CD8-positive, alpha-beta memory T cell (primary cell): ENCODE measurements around the gene TRIM75. TPM values are rescaled to one million over a fixed set of nuclear protein-coding genes. Genes with fewer than 3 reads are reported as not detected.
"Not testable (repeated sequence)": the region's sequence is repeated elsewhere in the genome, so short reads cannot be mapped to it uniquely, and the experiment has no call there.

ENCODE experiments used
- CTCF ChIA-PET: fragments of 350-600 bp; sonication (Branson Sonifier 250); formaldehyde crosslinking; loops from one replicate; lab custom pipeline; 2021; ENCODE audit warnings: antibody characterized with exemption; lab: Charles Lee
- POLR2A ChIA-PET: fragments of 350-600 bp; sonication (Branson Sonifier 250); formaldehyde crosslinking; loops from one replicate; lab custom pipeline; 2021; ENCODE audit warnings: antibody characterized with exemption; lab: Charles Lee
- DNase-seq, 5 donors: peaks; one replicate each; pipeline versions ENCODE4 v3.0.0 to v3.0.0-alpha.2; 2020 to 2022; ENCODE audit warnings: mixed read lengths in 1 of 5
- H3K27ac ChIP-seq: one replicate; pipeline ENCODE4 v1.7.0; 2013; ENCODE audit warnings: low read depth, mild to moderate bottlenecking, low read length, moderate library complexity
- H3K27me3 ChIP-seq: 2 replicates; pipeline ENCODE4 v1.7.0; 2013; ENCODE audit warnings: low read length, mild to moderate bottlenecking; ENCODE audit not compliant: insufficient read depth, poor library complexity, severe bottlenecking
- H3K36me3 ChIP-seq: 2 replicates; pipeline ENCODE4 v1.7.0; 2013; ENCODE audit warnings: mild to moderate bottlenecking, low read length, moderate library complexity; ENCODE audit not compliant: insufficient read depth
- H3K4me1 ChIP-seq: 2 replicates; pipeline ENCODE4 v1.7.0; 2013; ENCODE audit warnings: mild to moderate bottlenecking, low read length, moderate library complexity; ENCODE audit not compliant: insufficient read depth
- H3K4me3 ChIP-seq: 2 replicates; pipeline ENCODE4 v1.7.0; 2013; ENCODE audit warnings: mild to moderate bottlenecking, low read length
- H3K9me3 ChIP-seq: 2 replicates; pipeline ENCODE4 v1.7.0; 2013; ENCODE audit warnings: mild to moderate bottlenecking, low read length
- H3K27ac Mint-ChIP-seq, 8 donors: one replicate each; pipeline ENCODE4 v1.8.0; 2020 to 2021; ENCODE audit warnings: mixed read lengths in 8 of 8, mild to moderate bottlenecking in 6 of 8, inconsistent platforms in 3 of 8, moderate library complexity in 3 of 8
- H3K27me3 Mint-ChIP-seq, 2 donors: one replicate each; pipeline ENCODE4 v1.8.0; 2020 to 2021; ENCODE audit warnings: mixed read lengths in 2 of 2, mild to moderate bottlenecking in 1 of 2, moderate library complexity in 1 of 2
- H3K36me3 Mint-ChIP-seq, 3 donors: one replicate each; pipeline ENCODE4 v1.8.0; 2020 to 2021; ENCODE audit warnings: mixed read lengths in 3 of 3, inconsistent platforms in 1 of 3, mild to moderate bottlenecking in 1 of 3
- H3K4me1 Mint-ChIP-seq, 3 donors: one replicate each; pipeline ENCODE4 v1.8.0; 2020 to 2021; ENCODE audit warnings: mixed read lengths in 3 of 3, inconsistent platforms in 1 of 3, mild to moderate bottlenecking in 1 of 3
- H3K4me3 Mint-ChIP-seq, 7 donors: one replicate each; pipeline ENCODE4 v1.8.0; 2020 to 2021; ENCODE audit warnings: mixed read lengths in 7 of 7, mild to moderate bottlenecking in 6 of 7, moderate library complexity in 4 of 7, inconsistent platforms in 2 of 7
- H3K9me3 Mint-ChIP-seq, 5 donors: one replicate each; pipeline ENCODE4 v1.8.0; 2020 to 2022; ENCODE audit warnings: mixed read lengths in 5 of 5, mild to moderate bottlenecking in 3 of 5, moderate library complexity in 2 of 5, inconsistent platforms in 1 of 5
- polyA plus RNA-seq: library from polyadenylated mRNA; unstranded; fragments of 300-500 nt; fragmentation: Illumina TruSeq; gene quantifications from one replicate; pipeline ENCODE4 v1.2.3, GENCODE V29; 2021
- total RNA-seq, 2 experiments: library from RNA; stranded (reverse); gene quantifications; one replicate each; pipeline ENCODE4 v1.2.3, GENCODE V29; 2021

TRIM75 gene
- total and polyA plus RNA-seq, 3 experiments from 2014 or later = not detected

GRCh38 chr4:165055601-165056000 is 1.9 kb downstream of the TRIM75 start:
- no peaks in the 10 kb centered on the region for H3K4me1 Mint-ChIP-seq
- no peak for DNase-seq
- ChIA-PET POLR2A (no interaction called here), CTCF (no interaction called here)
- no peaks in the 10 kb centered on the region for H3K4me1 ChIP-seq
- H3K27me3 Mint-ChIP-seq = peaks cover 3% of the 10 kb centered on the region in 2 donors
- H3K9me3 Mint-ChIP-seq = no peaks in the 10 kb centered on the region
- no peak overlapping the region for H3K4me3 ChIP-seq
- no peak overlapping the region for H3K27ac Mint-ChIP-seq
- no peaks in the 10 kb centered on the region for H3K36me3 Mint-ChIP-seq
- H3K9me3 ChIP-seq = no peaks in the 10 kb centered on the region
- no peaks in the 10 kb centered on the region for H3K27me3 ChIP-seq
- no peak overlapping the region for H3K4me3 Mint-ChIP-seq
- no peaks in the 10 kb centered on the region for H3K36me3 ChIP-seq
- H3K27ac ChIP-seq = no peak overlapping the region

DNA sequence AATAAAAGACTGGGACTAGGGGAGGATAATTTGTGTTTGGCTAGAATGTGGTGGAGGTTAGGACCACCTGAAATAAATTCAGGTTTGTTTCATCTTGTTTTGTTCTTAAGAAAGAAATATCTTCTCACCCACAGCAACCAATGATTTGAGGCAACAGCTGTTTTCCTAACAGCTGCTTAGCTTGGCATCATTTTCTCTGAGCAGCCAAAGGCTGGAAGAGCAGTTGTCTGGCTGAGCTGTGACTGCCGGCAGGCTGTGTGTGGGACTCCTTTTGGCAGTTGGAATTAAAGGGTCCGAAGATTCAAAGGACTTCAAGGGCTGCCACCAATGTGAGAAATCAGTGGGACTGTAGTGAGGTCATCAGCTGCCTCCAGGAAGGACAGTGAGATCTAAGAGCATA is 5.0 kb downstream of the TRIM75 start:
- Histone ChIP-seq H3K27me3 (no peaks in the 10 kb centered on the region), H3K9me3 (no peaks in the 10 kb centered on the region), H3K27ac (no peak overlapping the region), H3K4me1 (no peaks in the 10 kb centered on the region), H3K36me3 (no peaks in the 10 kb centered on the region), H3K4me3 (no peak overlapping the region)
- Mint-ChIP-seq H3K4me3 (no peak overlapping the region), H3K27ac (no peak overlapping the region), H3K27me3 (peaks cover 1 to 3% of the 10 kb centered on the region in 2 donors), H3K9me3 (no peaks in the 10 kb centered on the region), H3K4me1 (no peaks in the 10 kb centered on the region), H3K36me3 (no peaks in the 10 kb centered on the region)
- no peak for DNase-seq
- CTCF ChIA-PET = no interaction called here
- POLR2A ChIA-PET = no interaction called here

DNA sequence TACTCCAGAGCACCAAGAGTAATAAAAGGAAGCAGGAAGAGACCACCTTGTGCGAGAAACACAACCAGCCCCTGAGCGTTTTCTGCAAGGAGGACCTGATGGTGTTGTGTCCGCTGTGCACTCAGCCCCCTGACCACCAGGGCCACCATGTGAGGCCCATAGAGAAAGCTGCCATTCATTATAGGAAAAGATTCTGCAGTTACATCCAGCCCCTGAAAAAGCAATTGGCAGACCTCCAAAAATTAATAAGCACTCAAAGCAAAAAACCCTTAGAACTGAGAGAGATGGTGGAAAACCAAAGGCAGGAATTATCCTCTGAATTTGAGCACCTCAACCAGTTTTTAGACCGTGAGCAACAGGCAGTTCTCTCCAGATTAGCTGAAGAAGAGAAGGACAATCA is 5.7 kb downstream of the TRIM75 start:
- no peak overlapping the region for H3K4me3 Mint-ChIP-seq
- peaks cover 1 to 3% of the 10 kb centered on the region in 2 donors for H3K27me3 Mint-ChIP-seq
- POLR2A ChIA-PET = no interaction called here
- Histone ChIP-seq H3K27ac (no peak overlapping the region), H3K27me3 (no peaks in the 10 kb centered on the region), H3K4me1 (no peaks in the 10 kb centered on the region), H3K9me3 (no peaks in the 10 kb centered on the region), H3K4me3 (no peak overlapping the region), H3K36me3 (no peaks in the 10 kb centered on the region)
- no peak overlapping the region for H3K27ac Mint-ChIP-seq
- H3K9me3 Mint-ChIP-seq = no peaks in the 10 kb centered on the region
- H3K4me1 Mint-ChIP-seq = no peaks in the 10 kb centered on the region
- H3K36me3 Mint-ChIP-seq = no peaks in the 10 kb centered on the region
- no peak for DNase-seq
- CTCF ChIA-PET = no interaction called here

- Histone ChIP-seq H3K27me3 (no peaks in the 10 kb centered on the region), H3K9me3 (no peaks in the 10 kb centered on the region), H3K4me3 (no peak overlapping the region), H3K36me3 (no peaks in the 10 kb centered on the region), H3K4me1 (no peaks in the 10 kb centered on the region), H3K27ac (no peak overlapping the region)
- H3K4me3 Mint-ChIP-seq = no peak overlapping the region
- no peaks in the 10 kb centered on the region for H3K4me1 Mint-ChIP-seq
- DNase-seq = no peak
- POLR2A ChIA-PET = no interaction called here
- H3K9me3 Mint-ChIP-seq = no peaks in the 10 kb centered on the region
- H3K36me3 Mint-ChIP-seq = no peaks in the 10 kb centered on the region
- CTCF ChIA-PET = no interaction called here
- H3K27ac Mint-ChIP-seq = no peak overlapping the region
- H3K27me3 Mint-ChIP-seq = peaks cover 1 to 3% of the 10 kb centered on the region in 2 donors
Observed at GRCh38 chr4:165060938-165061337, 7.3 kb downstream of the TRIM75 start.

- Mint-ChIP-seq H3K4me3 (no peak overlapping the region), H3K9me3 (no peaks in the 10 kb centered on the region), H3K27me3 (no peaks in the 10 kb centered on the region), H3K36me3 (peaks cover 4 to 9% (median 6%) of the 10 kb centered on the region in 3 donors), H3K27ac (peak overlapping the region in 1 of 8 donors; percentile 8), H3K4me1 (no peaks in the 10 kb centered on the region)
- Histone ChIP-seq H3K9me3 (no peaks in the 10 kb centered on the region), H3K36me3 (no peaks in the 10 kb centered on the region), H3K27me3 (no peaks in the 10 kb centered on the region), H3K4me3 (no peak overlapping the region), H3K4me1 (no peaks in the 10 kb centered on the region), H3K27ac (no peak overlapping the region)
- POLR2A ChIA-PET = no interaction called here
- CTCF ChIA-PET = no interaction called here
- DNase-seq = no peak
Observed at GRCh38 chr4:165070560-165070959, 16.9 kb downstream of the TRIM75 start.

- H3K4me3 ChIP-seq, POLR2A ChIA-PET, H3K36me3 ChIP-seq, DNase-seq, H3K27ac Mint-ChIP-seq, H3K4me1 ChIP-seq, H3K4me3 Mint-ChIP-seq, H3K27ac ChIP-seq, H3K27me3 ChIP-seq, H3K4me1 Mint-ChIP-seq, H3K27me3 Mint-ChIP-seq, CTCF ChIA-PET, H3K9me3 ChIP-seq, H3K9me3 Mint-ChIP-seq: not testable (repeated sequence)
- H3K36me3 Mint-ChIP-seq = peaks cover 4 to 26% (median 12%) of the 10 kb centered on the region in 3 donors
Observed at GRCh38 chr4:165073346-165073745, 19.7 kb downstream of the TRIM75 start.

GRCh38 chr4:165077034-165077578 is 23.4 kb downstream of the TRIM75 start:
- no peak for DNase-seq
- no peaks in the 10 kb centered on the region for H3K27me3 Mint-ChIP-seq
- Histone ChIP-seq H3K36me3 (peaks cover 4% of the 10 kb centered on the region), H3K9me3 (no peaks in the 10 kb centered on the region), H3K4me1 (no peaks in the 10 kb centered on the region), H3K4me3 (no peak overlapping the region), H3K27me3 (no peaks in the 10 kb centered on the region), H3K27ac (no peak overlapping the region)
- H3K9me3 Mint-ChIP-seq = no peaks in the 10 kb centered on the region
- no peak overlapping the region for H3K4me3 Mint-ChIP-seq
- CTCF ChIA-PET = no interaction called here
- no peaks in the 10 kb centered on the region for H3K4me1 Mint-ChIP-seq
- H3K27ac Mint-ChIP-seq = no peak overlapping the region
- peaks cover 6 to 44% (median 22%) of the 10 kb centered on the region in 3 donors for H3K36me3 Mint-ChIP-seq
- POLR2A ChIA-PET = no interaction called here

GRCh38 chr4:165079476-165079875 is 25.8 kb downstream of the TRIM75 start:
- no peaks in the 10 kb centered on the region for H3K4me1 ChIP-seq
- DNase-seq = no peak
- H3K4me3 ChIP-seq = no peak overlapping the region
- H3K27ac ChIP-seq = no peak overlapping the region
- POLR2A ChIA-PET = no interaction called here
- H3K9me3 ChIP-seq = no peaks in the 10 kb centered on the region
- peaks cover 3 to 45% (median 17%) of the 10 kb centered on the region in 3 donors for H3K36me3 Mint-ChIP-seq
- H3K36me3 ChIP-seq = peaks cover 4% of the 10 kb centered on the region
- no peak overlapping the region for H3K4me3 Mint-ChIP-seq
- H3K27me3 ChIP-seq = no peaks in the 10 kb centered on the region
- no peaks in the 10 kb centered on the region for H3K9me3 Mint-ChIP-seq
- H3K4me1 Mint-ChIP-seq = no peaks in the 10 kb centered on the region
- H3K27me3 Mint-ChIP-seq = no peaks in the 10 kb centered on the region
- CTCF ChIA-PET = no interaction called here
- no peak overlapping the region for H3K27ac Mint-ChIP-seq

DNA sequence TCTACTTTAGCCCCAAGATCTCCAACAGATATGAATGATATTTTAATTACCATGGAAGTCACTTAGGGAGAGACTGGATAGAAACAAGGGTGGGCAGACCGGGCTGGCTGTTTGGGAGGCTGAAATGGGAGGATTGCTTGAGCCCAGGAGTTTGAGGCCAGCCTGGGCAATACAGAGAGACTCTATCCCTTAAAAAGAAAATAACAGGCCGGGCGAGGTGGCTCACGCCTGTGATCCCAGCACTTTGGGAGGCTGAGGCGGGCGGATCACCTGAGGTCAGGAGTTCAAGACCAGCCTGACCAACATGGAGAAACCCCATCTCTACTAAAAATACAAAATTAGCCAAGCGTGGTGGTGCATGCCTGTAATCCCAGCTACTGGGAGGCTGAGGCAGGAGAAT is 31.1 kb downstream of the TRIM75 start:
- H3K9me3 ChIP-seq, H3K4me1 ChIP-seq, H3K27ac ChIP-seq, H3K4me3 Mint-ChIP-seq, H3K9me3 Mint-ChIP-seq, DNase-seq, H3K36me3 ChIP-seq, H3K4me3 ChIP-seq, POLR2A ChIA-PET, H3K27me3 Mint-ChIP-seq, H3K4me1 Mint-ChIP-seq, CTCF ChIA-PET, H3K27ac Mint-ChIP-seq, H3K27me3 ChIP-seq: not testable (repeated sequence)
- peaks cover 9 to 55% (median 19%) of the 10 kb centered on the region in 3 donors for H3K36me3 Mint-ChIP-seq
